HG03280 (cell line): Measurements from ENCODE around the gene ABCA3.
"Not testable (repeated sequence)": the region's sequence is repeated elsewhere in the genome, so short reads cannot be mapped to it uniquely, and the experiment has no call there.

Source experiments
- ATAC-seq: cut with Tn5 transposase; IDR thresholded peaks from one replicate; pipeline ENCODE4 v1.9.1; 2021; ENCODE audit warnings: mild to moderate bottlenecking, moderate library complexity; ENCODE audit not compliant: unreplicated experiment

Gene ABCA3

GRCh38 chr16:2282866-2283555 is 57.5 kb downstream of the ABCA3 start:
- no peak for ATAC-seq

DNA sequence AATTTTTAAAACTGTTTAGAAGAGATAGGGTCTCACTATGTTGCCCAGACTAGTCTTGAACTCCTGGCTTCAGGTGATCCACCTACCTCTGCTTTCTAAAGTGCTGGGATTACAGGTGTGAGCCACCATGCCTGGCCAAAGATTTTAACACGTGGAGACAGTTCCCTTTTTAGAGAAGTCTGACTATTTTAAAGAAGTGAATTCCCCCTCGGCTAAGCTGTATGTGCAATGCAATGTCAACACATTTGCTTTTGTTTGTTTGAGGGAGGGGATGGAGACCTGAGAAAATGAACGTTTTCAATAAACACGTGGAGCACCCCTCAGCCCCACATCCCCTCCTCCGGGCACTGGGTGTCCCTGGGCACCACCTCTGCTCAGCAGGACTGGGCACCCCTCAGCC is 58.3 kb downstream of the ABCA3 start:
- ATAC-seq: no peak

DNA sequence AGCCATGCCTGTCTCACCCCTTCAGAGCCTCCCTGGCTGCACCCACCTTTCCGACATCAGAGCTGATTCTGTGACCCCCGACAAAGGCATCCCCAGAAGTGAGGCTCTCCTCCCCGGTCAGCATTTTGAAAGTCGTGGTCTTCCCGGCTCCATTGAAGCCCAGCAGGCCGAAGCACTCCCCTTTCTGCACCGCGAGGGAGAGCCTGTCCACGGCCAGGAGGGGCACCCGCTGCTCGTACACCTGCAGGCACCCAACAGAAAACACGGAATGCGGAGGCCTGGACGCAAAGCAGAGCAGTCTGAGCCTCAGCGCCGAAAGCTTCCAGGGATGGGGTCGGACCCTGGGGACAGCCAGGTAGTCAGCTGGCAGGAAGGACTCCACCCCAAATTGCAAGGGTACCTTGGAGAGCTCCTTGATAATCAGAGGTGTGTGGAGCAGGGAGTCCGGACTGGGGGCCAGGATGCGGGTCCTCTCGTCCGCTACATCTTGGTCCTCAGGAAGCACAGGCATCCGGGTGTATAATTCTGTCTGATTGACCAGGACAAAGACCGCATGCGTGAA is 59.5 kb downstream of the ABCA3 start:
- ATAC-seq: no peak

- no peak for ATAC-seq
These were observed 60.1 kb downstream of the ABCA3 start for GRCh38 chr16:2280461-2280860.

GRCh38 chr16:2278956-2279800 is 61.4 kb downstream of the ABCA3 start:
- no peak for ATAC-seq

DNA sequence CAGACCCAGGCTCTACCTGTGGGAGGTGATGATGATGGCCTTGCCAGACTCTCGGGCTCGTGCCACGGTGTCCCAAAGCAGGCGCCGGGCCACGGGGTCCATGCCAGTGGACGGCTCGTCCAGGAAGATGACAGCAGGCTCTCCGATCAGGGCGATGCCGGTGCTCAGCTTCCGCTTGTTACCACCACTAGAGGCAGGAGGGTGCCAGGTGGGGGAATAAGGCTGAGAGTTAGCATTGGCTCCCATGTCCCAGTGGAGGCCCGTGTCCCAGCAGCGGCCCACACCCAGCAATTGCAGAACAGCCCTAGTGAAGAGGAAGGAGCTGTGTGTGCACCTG is 62.3 kb downstream of the ABCA3 start:
- ATAC-seq: no peak

- ATAC-seq: no peak
These were observed 62.9 kb downstream of the ABCA3 start for GRCh38 chr16:2277466-2278271.

DNA sequence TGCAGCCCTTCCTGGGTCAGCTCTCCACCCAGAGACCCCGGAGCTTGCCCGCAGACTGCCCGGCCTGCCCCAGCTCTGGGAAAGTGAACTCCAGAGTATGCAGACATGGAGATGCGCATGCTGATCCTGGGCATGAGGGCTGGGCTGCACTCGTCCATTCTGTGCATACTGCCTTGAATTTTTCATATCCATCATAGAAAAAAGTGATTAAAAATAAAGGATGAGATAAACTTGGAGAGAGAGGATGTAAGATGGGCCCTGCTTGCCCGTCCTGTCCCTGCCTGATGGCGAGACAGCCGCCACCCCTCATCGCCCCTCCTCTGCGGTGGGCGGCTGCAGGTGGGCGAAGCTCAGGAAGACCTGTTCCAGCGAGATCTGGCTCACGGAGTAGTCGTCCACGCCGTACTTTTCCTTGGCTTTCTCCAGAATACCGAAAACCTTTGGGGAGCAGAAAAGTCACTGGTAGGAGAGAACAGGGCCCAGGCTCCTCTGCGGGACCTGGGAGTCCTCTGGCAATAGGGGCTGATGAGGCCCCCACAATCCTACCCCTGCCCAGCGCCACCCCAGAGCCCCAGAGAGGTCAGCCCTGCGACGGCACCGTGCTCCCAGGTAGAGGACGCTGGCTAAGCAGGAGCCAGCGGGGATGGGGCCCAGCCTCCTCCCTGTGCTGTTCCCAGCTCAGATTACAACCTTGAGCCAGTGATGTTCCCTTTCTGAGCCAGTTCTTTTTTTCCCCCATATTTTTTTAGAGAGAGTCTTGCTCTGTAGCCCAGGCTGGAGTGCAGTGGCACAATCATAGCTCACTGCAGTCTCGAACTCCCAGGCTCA is 63.9 kb downstream of the ABCA3 start:
- no peak for ATAC-seq

GRCh38 chr16:2275476-2276367 is 64.8 kb downstream of the ABCA3 start:
- ATAC-seq: no peak

GRCh38 chr16:2273931-2274330 is 66.6 kb downstream of the ABCA3 start:
- no peak for ATAC-seq

DNA sequence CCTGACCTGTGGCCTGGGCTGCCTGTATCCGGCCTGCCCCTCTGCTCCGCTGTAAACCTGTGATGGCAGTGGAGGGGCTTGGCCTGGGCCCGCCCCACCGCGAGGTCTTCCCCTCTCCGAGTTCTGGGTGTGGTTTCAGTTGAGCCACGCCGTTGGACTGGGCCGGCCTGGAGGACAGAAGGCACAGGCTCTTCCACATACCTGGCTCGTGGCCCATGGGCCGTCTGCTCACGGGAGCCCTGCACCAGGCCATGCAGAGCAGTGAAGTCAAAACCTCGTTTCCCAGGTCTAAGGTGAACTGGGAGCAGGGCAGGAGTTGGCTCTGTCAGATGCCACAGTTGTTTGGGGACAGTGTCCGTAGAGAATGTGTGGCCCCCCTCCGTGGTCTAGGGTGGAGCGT is 67.0 kb downstream of the ABCA3 start:
- ATAC-seq: no peak

GRCh38 chr16:2271848-2272461 is 68.6 kb downstream of the ABCA3 start:
- ATAC-seq: no peak

GRCh38 chr16:2270588-2271470 is 69.7 kb downstream of the ABCA3 start:
- no peak for ATAC-seq

GRCh38 chr16:2270070-2270462 is 70.5 kb downstream of the ABCA3 start:
- no peak for ATAC-seq

- ATAC-seq: peak; percentile 82
These were observed 72.4 kb downstream of the ABCA3 start, which contains the start of gene RNPS1 for GRCh38 chr16:2267913-2268666. Gene RNPS1 (minus strand): TSS chr16:2268126. CDS start chr16:2264643, 3,483 bp downstream.

DNA sequence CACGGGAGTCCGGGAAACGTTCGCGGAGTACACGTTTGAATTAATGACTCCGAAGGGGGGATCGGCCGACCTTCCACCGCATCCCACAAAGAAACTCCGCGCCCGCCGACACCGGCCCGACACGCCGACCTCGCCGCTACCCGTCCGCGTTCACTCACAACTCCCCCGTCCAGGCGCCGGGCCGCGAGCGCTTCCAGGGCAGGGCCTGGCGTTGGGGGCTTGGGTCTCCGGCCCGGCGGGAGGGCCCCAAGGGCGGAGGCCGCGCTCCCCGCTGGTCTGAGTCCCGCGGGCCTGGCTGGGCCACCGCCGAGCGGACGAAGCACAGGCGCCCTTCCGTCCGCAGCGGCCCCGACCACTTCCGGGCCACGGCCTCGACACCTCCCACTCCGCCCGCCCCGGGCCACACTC is 73.0 kb downstream of the ABCA3 start:
- peak; percentile 59 for ATAC-seq

DNA sequence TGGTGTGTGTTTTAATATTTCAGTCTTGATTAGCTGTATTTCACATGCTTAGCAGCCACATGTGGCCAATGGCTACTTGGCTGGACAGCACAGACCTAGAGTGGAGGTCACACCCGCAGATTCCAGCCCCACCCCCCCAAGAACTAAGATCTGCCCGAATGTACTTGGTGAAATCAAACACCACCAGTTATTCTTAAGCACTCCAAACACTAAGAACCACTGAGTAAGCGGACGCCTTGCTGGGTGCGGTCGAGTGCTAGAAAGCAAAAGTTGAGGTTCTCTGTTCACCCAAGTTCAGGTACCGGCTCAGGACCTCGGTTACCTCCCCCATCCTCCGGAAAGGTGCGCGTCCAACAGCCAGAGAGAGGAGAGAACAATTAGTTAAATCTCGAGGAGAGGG is 73.6 kb downstream of the ABCA3 start:
- ATAC-seq: not testable (repeated sequence)
